SU-DHL-6 (cell line): ENCODE data around the gene FLYWCH1.

Experiments
- EZH2phosphoT487 ChIP-seq: fragments of 200-600 bp; sonication (generic), shearing (Covaris generic); conservative IDR thresholded peaks from 2 replicates; pipeline ENCODE4 v1.6.1; 2018; ENCODE audit warnings: mild to moderate bottlenecking, antibody characterized with exemption, low read length, moderate library complexity, mixed read lengths
- TF ChIP-seq, protein P1 (sequence below): fragments of 200-600 bp; sonication (generic); IDR thresholded peaks from one replicate; pipeline ENCODE4 v1.5.1; 2017; ENCODE audit warnings: antibody characterized with exemption, mild to moderate bottlenecking, low read length, moderate library complexity; ENCODE audit not compliant: insufficient read depth, poor library complexity, severe bottlenecking

DNA sequence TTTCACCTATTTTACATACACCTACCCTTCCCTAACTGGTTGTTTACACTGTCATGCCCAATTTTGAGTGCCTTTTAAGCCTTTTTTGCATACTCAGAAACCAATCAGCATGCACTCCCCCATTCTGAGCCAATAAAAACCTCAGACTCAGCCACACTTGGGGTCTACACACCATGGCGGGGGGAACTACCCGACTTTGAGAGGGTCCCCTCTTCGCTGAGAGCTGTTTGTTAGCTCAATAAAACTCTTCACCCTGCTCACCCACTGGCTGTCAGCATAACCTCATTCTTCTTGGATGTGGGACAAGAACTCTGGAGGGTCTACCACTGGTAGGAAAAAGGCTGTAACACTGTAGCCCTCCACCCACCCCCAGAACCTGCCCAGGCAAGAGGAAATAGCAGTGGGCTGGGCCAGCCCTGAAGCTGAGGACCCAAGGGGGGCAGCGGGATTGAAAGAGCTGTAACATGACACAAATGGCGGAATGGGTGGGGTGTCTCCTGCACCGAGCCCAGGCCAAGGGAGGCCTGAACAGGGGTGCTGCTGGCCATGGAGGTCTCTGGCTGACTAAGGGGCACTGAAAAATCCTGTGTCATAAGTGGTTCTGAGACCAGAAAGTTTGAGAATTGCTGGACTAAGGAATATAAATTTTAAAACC is 31.8 kb upstream of the FLYWCH1 start:
- TF ChIP-seq, protein P1, sequence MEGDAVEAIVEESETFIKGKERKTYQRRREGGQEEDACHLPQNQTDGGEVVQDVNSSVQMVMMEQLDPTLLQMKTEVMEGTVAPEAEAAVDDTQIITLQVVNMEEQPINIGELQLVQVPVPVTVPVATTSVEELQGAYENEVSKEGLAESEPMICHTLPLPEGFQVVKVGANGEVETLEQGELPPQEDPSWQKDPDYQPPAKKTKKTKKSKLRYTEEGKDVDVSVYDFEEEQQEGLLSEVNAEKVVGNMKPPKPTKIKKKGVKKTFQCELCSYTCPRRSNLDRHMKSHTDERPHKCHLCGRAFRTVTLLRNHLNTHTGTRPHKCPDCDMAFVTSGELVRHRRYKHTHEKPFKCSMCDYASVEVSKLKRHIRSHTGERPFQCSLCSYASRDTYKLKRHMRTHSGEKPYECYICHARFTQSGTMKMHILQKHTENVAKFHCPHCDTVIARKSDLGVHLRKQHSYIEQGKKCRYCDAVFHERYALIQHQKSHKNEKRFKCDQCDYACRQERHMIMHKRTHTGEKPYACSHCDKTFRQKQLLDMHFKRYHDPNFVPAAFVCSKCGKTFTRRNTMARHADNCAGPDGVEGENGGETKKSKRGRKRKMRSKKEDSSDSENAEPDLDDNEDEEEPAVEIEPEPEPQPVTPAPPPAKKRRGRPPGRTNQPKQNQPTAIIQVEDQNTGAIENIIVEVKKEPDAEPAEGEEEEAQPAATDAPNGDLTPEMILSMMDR, result no peak
- no peak for TF ChIP-seq EZH2phosphoT487
